ENCODE results near the gene RAB13.
"Not testable (repeated sequence)": the region's sequence is repeated elsewhere in the genome, so short reads cannot be mapped to it uniquely, and the experiment has no call there.

The RAB13 gene

GRCh38 chr1:153985941-153986761 is at the start of gene RAB13:
RAB13 (minus strand) TSS chr1:153986339; CDS start chr1:153986236, 103 bp downstream.
- no peak for DNase-seq

GRCh38 chr1:154033697-154034096 is 47.6 kb upstream of the RAB13 start:
- not testable (repeated sequence) for DNase-seq

GRCh38 chr1:154019940-154020339 is 33.8 kb upstream of the RAB13 start:
- DNase-seq, result no peak

GRCh38 chr1:154019269-154019668 is 33.1 kb upstream of the RAB13 start:
- no peak for DNase-seq

- DNase-seq, result no peak
Measured at GRCh38 chr1:154014154-154014907, 28.2 kb upstream of the RAB13 start.

GRCh38 chr1:154012543-154012942 is 26.4 kb upstream of the RAB13 start:
- DNase-seq, result not testable (repeated sequence)

- no peak for DNase-seq
Measured at GRCh38 chr1:154012129-154012528, 26.0 kb upstream of the RAB13 start.

GRCh38 chr1:154006136-154006535 is 20.0 kb upstream of the RAB13 start:
- DNase-seq, result no peak

- DNase-seq, result no peak
Measured at GRCh38 chr1:154000420-154000819, 14.3 kb upstream of the RAB13 start.

GRCh38 chr1:153996882-153997281 is 10.7 kb upstream of the RAB13 start:
- not testable (repeated sequence) for DNase-seq

GRCh38 chr1:153995640-153996039 is 9.5 kb upstream of the RAB13 start:
- no peak for DNase-seq

- no peak for DNase-seq
Measured at GRCh38 chr1:153995202-153995601, 9.1 kb upstream of the RAB13 start.

- DNase-seq, result no peak
Measured at GRCh38 chr1:153991806-153992205, 5.7 kb upstream of the RAB13 start.

GRCh38 chr1:153991151-153991630 is 5.1 kb upstream of the RAB13 start:
- no peak for DNase-seq

GRCh38 chr1:153990468-153991150 is 4.5 kb upstream of the RAB13 start, which contains the start of gene RPS27:
RPS27 (plus strand) TSS chr1:153990762; CDS start chr1:153990797, 35 bp downstream.
- DNase-seq, result no peak

- no peak for DNase-seq
Measured at GRCh38 chr1:153987621-153988020, 1.5 kb upstream of the RAB13 start.

- no peak for DNase-seq
Measured at GRCh38 chr1:153985341-153985912, 712 bp downstream of the RAB13 start.

- no peak for DNase-seq
Measured at GRCh38 chr1:153984123-153984894, 1.8 kb downstream of the RAB13 start.

- not testable (repeated sequence) for DNase-seq
Measured at GRCh38 chr1:153981735-153982134, 4.4 kb downstream of the RAB13 start.

- DNase-seq, result not testable (repeated sequence)
Measured at GRCh38 chr1:153979091-153979490, 7.0 kb downstream of the RAB13 start.

- DNase-seq, result no peak
Measured at GRCh38 chr1:153978274-153978909, 7.7 kb downstream of the RAB13 start.

All from cortex of kidney (tissue), 1 donor.